Stimulated activated naive CD8-positive, alpha-beta T cell treated with anti-CD3 and anti-CD28 coated beads, Interleukin-15, Interleukin-2, amounts not matched to agents 100 U/mL and 50 U/mL, for 24 hours (primary cell): ENCODE measurements around the gene LORICRIN.
"Not testable (repeated sequence)": the region's sequence is repeated elsewhere in the genome, so short reads cannot be mapped to it uniquely, and the experiment has no call there.

ENCODE experiments used
- ATAC-seq: fragments of 150-1000 bp; cut with Tn5 transposase; one replicate; pipeline ENCODE4 v1.10.0; 2021
- DNase-seq: peaks from one replicate; pipeline ENCODE4 v3.0.0; 2021

LORICRIN gene

DNA sequence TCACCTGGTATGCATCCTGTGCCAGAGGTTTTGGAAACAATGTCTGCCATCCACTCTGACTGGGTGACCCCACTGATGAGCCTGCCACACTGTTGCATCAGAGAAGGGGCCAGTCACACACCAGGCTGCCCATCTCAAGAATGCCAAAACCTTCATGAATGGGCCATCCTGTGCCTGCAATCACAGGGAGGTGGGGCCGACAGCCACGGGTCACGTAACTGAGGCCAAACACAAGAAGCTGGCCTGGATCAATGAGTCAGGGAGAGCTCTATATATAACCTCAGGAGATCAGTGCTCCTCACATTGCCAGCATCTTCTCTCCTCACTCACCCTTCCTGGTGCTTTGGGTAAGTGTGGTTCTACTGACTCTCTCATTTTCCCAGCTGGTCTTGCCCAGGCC, at the start of gene LORICRIN:
Gene LORICRIN (plus strand): TSS at position 301 of the 400 bp plus-strand sequence. CDS start 1,263 bp downstream, outside the sequence.
- ATAC-seq (no peak), DNase-seq (no peak)

DNA sequence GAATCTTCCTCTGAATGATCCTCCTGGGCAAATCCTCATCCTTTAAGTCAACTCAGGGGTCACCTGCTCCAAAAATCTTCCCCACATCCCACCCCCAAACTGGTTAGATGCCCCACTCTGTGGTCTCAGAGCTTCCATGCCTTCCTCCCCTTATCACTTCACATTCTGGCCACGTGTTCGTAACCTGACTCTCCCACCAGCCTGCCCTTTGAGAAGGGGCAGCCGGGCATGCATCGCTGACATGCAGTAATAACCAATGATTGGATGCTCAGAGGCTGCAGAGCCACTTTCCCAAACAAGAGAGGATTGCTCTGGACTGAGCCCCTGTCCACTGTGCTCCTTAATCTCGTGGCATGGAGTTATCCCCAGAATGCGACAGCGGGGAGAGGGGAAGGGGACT, 49.3 kb upstream of the LORICRIN start:
- ATAC-seq: no peak

GRCh38 chr1:153212201-153212600, 47.3 kb upstream of the LORICRIN start:
- ATAC-seq: no peak
- DNase-seq: no peak

More for the DNA sequence above, 49.3 kb upstream of the LORICRIN start:
- DNase-seq: no peak

DNA sequence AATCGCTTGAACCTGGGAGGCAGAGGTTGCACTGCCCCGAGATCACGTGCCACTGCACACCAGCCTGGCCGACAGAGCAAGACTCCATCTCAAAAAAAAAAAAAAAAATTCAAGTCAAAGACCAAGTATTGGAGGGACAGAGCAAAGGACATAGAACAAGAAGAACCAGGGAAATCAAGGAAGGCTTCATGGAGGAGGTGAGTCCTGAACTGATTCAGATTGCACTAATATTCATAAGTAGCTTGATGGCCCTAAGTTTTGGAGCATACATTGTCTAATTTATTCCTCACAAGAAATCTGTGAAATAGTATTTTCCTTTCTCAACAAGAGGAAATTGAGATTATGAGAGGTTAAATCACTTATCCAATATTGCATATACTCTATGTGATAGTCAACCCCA, 46.0 kb upstream of the LORICRIN start:
- ATAC-seq (no peak), DNase-seq (no peak)

GRCh38 chr1:153217212-153217611, 42.3 kb upstream of the LORICRIN start, which contains the start of gene PRR9:
Gene PRR9 (plus strand): TSS chr1:153217584. CDS start chr1:153218145, 561 bp downstream.
- ATAC-seq (no peak), DNase-seq (no peak)

- ATAC-seq (no peak), DNase-seq (no peak)
Observed at GRCh38 chr1:153217744-153218416, 41.6 kb upstream of the LORICRIN start.

- no peak for DNase-seq
- peak; percentile 17 for ATAC-seq
Observed at GRCh38 chr1:153220606-153221303, 38.7 kb upstream of the LORICRIN start.

- peak; percentile 65 for DNase-seq
- ATAC-seq: peak; percentile 59
Observed at GRCh38 chr1:153223040-153223891, 36.2 kb upstream of the LORICRIN start.

DNA sequence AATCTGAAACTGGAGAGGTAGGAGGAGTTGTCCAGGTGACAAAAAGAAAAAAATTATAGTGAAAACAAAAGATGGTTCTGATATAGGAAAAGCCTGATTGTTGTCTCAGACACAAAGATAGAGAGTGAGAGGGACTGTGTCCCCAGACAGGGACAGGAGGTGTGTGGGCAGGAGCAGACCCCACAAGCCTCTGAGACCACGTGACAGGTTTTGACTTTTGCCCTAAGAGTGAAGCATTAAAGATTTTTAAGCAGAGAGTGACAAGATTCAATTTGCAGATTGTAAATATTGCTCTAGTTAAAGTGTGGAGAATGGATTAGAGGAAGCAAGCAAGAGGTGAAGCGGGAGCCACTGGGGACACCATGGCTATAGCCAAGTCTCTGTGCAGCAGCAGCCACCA, 31.7 kb upstream of the LORICRIN start:
- DNase-seq (no peak), ATAC-seq (no peak)

GRCh38 chr1:153228491-153228890, 31.0 kb upstream of the LORICRIN start:
- ATAC-seq (no peak), DNase-seq (no peak)

DNA sequence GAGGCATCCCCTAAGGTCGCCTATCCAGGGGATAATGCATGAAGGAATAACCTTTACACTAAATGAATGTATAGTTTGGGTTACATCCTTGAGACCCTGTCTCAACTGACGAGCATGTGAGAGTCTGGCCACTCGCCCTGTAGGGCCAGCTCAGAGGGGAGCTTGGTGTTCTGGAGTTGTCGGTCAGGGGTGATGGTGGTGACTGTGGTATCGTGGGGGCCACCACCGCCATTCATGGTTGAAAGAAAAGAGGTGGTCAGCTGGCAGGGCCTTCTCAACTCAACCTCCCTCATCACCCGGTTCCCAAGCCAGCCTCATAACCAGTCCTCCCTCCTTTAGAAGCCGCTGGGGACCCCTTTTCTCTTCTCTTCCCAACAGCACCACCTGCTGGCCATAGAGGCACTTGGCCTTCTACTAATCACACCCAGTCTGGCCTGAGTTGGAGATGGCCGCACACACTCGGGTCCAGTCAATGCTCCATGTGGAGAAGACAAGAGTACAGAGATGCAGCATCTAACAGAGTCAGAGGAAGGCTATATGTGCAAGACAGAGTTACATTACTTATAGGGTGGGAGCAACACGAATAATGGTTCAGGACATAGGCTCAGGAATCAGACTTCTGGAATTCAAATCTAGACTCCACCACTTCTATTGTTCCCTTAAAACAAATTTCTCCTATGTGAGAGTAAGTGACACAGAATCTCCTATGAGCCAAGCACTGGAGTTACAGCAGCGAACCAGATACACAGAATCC, 30.2 kb upstream of the LORICRIN start:
- not testable (repeated sequence) for ATAC-seq
- peak; percentile 43 for DNase-seq

DNA sequence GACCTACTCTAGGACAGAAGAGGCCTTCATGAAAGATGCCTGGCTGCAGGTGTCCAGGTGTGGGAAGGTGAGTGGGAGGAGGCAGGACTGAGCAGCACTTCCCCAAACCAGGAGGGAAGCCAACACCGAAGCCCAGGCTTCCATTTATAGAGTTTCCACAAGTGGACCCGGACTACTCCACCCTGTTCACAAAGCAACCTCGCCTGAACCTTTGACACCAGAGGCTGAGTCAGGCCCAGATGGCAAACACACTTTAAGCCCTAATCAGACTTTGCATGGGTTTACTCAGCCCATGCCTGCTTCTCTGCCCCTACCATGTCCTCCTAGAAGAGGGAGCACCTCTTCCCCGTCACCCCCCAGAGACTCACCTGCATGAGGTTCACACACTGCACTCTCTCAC, 28.1 kb upstream of the LORICRIN start:
- ATAC-seq: no peak
- no peak for DNase-seq

DNA sequence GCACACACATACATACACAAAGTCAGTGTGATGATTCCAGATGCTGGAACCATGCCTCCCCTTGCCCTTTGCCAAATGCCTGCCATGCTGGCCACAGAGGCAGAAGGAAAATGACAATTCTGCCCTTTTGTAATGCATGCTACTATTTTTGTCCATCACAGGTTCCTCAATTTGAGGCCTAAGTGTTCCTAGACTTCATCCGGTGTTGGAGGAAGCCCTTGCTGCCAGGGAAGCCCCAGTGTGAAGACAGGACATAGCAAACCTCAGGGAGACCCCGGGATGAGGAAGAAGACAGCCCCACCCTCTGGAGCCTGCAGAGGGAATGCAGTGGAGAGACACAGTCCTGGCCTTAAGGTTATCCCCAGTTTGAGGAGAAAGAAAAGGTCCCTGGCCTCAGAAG, 27.7 kb upstream of the LORICRIN start:
- no peak for ATAC-seq

GRCh38 chr1:153232553-153232952, 26.9 kb upstream of the LORICRIN start:
- ATAC-seq (no peak), DNase-seq (no peak)

More for the DNA sequence above, 27.7 kb upstream of the LORICRIN start:
- DNase-seq: no peak

DNA sequence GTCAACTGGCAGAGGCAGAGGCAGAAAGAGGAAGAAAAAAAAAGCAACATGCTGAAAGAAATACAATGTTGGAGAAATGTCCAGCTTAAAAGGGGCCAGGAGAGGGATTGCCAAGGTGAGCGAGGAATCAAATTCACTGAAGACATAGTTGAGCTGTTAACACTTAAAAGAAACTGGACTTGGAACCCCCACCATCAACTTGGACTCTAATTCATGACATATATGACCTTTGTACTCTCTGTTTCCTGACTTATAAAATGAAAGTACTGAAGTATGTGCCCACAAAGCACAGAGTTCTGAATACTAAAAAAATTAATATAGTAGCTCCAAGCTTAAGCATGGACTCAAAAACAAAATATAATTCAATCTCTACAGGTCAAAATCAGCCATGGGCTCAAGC, 26.0 kb upstream of the LORICRIN start:
- ATAC-seq (no peak), DNase-seq (no peak)

DNA sequence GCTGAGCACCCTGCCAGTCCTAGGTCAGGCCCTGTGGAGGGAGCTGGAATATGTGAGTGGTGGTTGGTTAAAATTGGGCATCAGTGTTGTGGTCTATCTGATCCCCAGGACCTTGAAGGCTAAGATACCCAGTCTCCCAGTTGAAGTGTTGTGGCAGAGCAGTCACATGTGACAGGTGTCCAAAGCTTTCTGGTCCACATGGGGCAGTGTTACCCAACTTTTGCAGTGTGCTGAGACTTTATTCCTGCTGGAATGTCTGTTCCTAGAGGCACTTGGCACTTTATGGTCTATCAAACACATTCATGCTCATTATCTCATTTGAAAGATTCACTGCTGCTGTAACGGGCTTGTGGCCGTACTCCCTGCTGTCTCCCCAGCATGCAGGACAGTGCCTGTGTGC, 21.0 kb upstream of the LORICRIN start:
- no peak for DNase-seq
- no peak for ATAC-seq

DNA sequence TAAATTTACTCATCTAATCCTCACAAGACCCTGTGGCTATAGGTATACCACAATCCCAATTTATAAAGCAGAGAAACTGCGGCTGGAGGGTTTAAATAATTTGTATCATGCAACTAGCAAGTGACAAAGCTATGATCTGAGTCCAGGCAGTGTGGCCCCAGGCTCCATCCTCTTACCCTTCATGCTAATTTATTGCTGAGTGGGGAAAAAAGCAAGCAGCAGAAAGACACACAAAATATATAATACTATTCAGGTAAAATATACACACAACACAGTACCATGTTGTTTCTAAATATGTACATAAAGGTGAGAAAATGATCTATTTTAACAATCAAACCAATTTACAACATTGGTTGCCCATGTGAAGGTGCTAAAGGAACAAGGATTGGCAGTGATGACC, 17.3 kb upstream of the LORICRIN start:
- DNase-seq (no peak), ATAC-seq (no peak)

DNA sequence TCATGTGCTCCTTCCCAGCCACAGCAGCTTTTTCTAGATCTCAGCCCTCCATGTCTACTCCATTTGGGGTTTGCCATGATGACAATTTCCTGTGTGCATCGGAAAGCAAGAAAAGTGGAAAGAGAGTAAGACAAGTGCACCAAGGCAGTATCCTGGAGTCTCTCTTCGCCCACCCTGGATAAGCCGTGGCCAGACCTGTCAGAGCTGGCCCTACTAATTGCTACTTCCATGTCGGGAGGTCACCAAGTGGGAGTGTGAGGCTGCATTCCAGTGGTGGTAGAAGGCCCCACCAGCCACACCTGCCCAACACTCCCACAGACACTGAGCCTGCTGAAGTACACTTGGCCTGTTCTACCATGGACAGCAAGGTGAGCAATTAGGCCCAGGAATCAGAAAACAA, 14.0 kb upstream of the LORICRIN start:
- ATAC-seq: no peak
- DNase-seq: no peak

- ATAC-seq (no peak), DNase-seq (no peak)
Observed at GRCh38 chr1:153246018-153246417, 13.5 kb upstream of the LORICRIN start.

- ATAC-seq: no peak
- DNase-seq: no peak
Observed at GRCh38 chr1:153246825-153247224, 12.7 kb upstream of the LORICRIN start.

- ATAC-seq: no peak
- DNase-seq: no peak
Observed at GRCh38 chr1:153248176-153248879, 11.2 kb upstream of the LORICRIN start.
